HepG2 (cell line): Measurements from ENCODE around the gene ACAP1. TPM values are rescaled to one million over a fixed set of nuclear protein-coding genes. Genes with fewer than 3 reads are reported as not detected.

Experiments used
- ATAC-seq: fragments of 200-7000 bp; cut with Tn5 transposase; 3 replicates; pipeline ENCODE4 v1.9.1; 2020; ENCODE audit warnings: mild to moderate bottlenecking, moderate library complexity
- BruUV-seq: library from RNA; stranded (reverse); fragments of 400-500 nt; replicated peaks from 2 replicates; lab custom pipeline; 2021; lab: Mats Ljungman, UMichigan
- CTCF ChIA-PET: fragments of 300-600 bp; formaldehyde crosslinking; extraction: SDS; loops from one replicate; lab custom pipeline; 2021; ENCODE audit warnings: low total read pairs, inconsistent platforms, low intra/inter-chr PET ratio; lab: Yijun Ruan, JAX
- POLR2A ChIA-PET: fragments of 350-600 bp; sonication (Branson Sonifier 250); formaldehyde crosslinking; loops from one replicate; lab custom pipeline; 2020; ENCODE audit warnings: antibody characterized with exemption, inconsistent platforms; lab: Yijun Ruan, JAX
- DNase-seq: peaks from one replicate; pipeline ENCODE4 v3.0.0-alpha.2; 2015; ENCODE audit warnings: low spot score
- FAIRE-seq: peaks from 3 replicates; lab custom pipeline; 2011; peaks lifted over from hg19 to GRCh38; lab: Jason Lieb, UNC
- H2AFZ ChIP-seq: one replicate; pipeline ENCODE4 v1.6.1; 2011; ENCODE audit warnings: low read length, inconsistent platforms
- H3K27ac ChIP-seq: fragments of 300-600 bp; 3 replicates; pipeline ENCODE4 v1.8.0; 2011; ENCODE audit warnings: mixed run types, mild to moderate bottlenecking, mixed read lengths, low read length, inconsistent platforms; ENCODE audit not compliant: insufficient read depth; ENCODE audit errors: extremely low read length
- H3K27me3 ChIP-seq, 2 experiments: fragments of 200-600 bp in 1 of 2; 2 replicates in 1 of 2; 3 replicates in 1 of 2; pipeline versions ENCODE4 v1.6.0 to v1.8.0; 2011; ENCODE audit warnings: low read length in 2 of 2, mild to moderate bottlenecking in 2 of 2, moderate library complexity in 2 of 2, inconsistent platforms in 1 of 2; ENCODE audit not compliant: insufficient read depth in 2 of 2, control insufficient read depth in 1 of 2
- H3K36me3 ChIP-seq, 2 experiments: fragments of 200-600 bp in 1 of 2; replicated peaks in 1 of 2; 2 replicates in 1 of 2; 3 replicates in 1 of 2; pipeline versions ENCODE4 v1.5.1 to v1.8.0; 2011; ENCODE audit warnings: low read length in 2 of 2, inconsistent platforms in 1 of 2; ENCODE audit not compliant: insufficient read depth in 2 of 2, control insufficient read depth in 1 of 2
- H3K4me1 ChIP-seq: 2 replicates; pipeline ENCODE4 v1.5.1; 2012; ENCODE audit warnings: low read length, inconsistent platforms; ENCODE audit not compliant: insufficient read depth
- H3K4me2 ChIP-seq: 2 replicates; pipeline ENCODE4 v1.6.0; 2011; ENCODE audit warnings: low read depth, low read length, inconsistent platforms
- H3K4me3 ChIP-seq, 3 experiments: fragments of 200-600 bp in 1 of 3; sonication (generic), shearing (Covaris generic) in 1 of 3; replicated peaks in 1 of 3; 2 replicates each; pipeline ENCODE4 v1.5.1; 2011 to 2016; ENCODE audit warnings: low read length in 3 of 3, inconsistent platforms in 2 of 3, low read depth in 2 of 3, mild to moderate bottlenecking in 2 of 3, control low read depth in 1 of 3, mixed read lengths in 1 of 3; ENCODE audit not compliant: insufficient read depth in 1 of 3
- H3K79me2 ChIP-seq: one replicate; pipeline ENCODE4 v1.6.1; 2011; ENCODE audit warnings: low read length, inconsistent platforms; ENCODE audit not compliant: insufficient read depth
- H3K9ac ChIP-seq: 2 replicates; pipeline ENCODE4 v1.6.0; 2011; ENCODE audit warnings: mild to moderate bottlenecking, low read depth, low read length, inconsistent platforms; ENCODE audit not compliant: insufficient read depth
- H3K9me3 ChIP-seq: 2 replicates; pipeline ENCODE4 v1.5.1; 2012; ENCODE audit warnings: mild to moderate bottlenecking, low read length
- H4K20me1 ChIP-seq: 2 replicates; pipeline ENCODE4 v1.6.0; 2011; ENCODE audit warnings: inconsistent platforms, mild to moderate bottlenecking, low read length, moderate library complexity; ENCODE audit not compliant: insufficient read depth
- ATF7 ChIP-seq, 2 experiments: fragments of 450-650 bp in 1 of 2; sonication (generic) in 1 of 2; formaldehyde crosslinking in 1 of 2; IDR thresholded peaks; 2 replicates each; pipeline versions ENCODE4 v1.4.0 to v1.6.1; 2016 to 2020; ENCODE audit warnings: antibody characterized with exemption in 1 of 2, mild to moderate bottlenecking in 1 of 2, missing genetic modification reagents in 1 of 2
- GABPB1 ChIP-seq: IDR thresholded peaks from 2 replicates; pipeline ENCODE4 v1.6.1; 2016; ENCODE audit warnings: mild to moderate bottlenecking, missing genetic modification reagents, moderate library complexity, missing compliant biosample characterization
- KDM4B ChIP-seq: sonication (generic); formaldehyde crosslinking; IDR thresholded peaks from 2 replicates; pipeline ENCODE4 v1.4.0; 2020; ENCODE audit warnings: missing genetic modification reagents
- MAZ ChIP-seq, 2 experiments: sonication (generic) in 1 of 2; formaldehyde crosslinking in 1 of 2; IDR thresholded peaks; 2 replicates each; pipeline versions ENCODE4 v1.5.0 to v1.6.1; 2012 to 2020; ENCODE audit warnings: low read depth in 2 of 2, mild to moderate bottlenecking in 2 of 2, borderline replicate concordance in 1 of 2, improper control_type of control experiment in 1 of 2, low read length in 1 of 2, missing genetic modification reagents in 1 of 2, moderate library complexity in 1 of 2
- NFKBIZ ChIP-seq: IDR thresholded peaks from 2 replicates; pipeline ENCODE4 v1.6.1; 2018; ENCODE audit warnings: missing genetic modification reagents, missing compliant biosample characterization
- NR2C2 ChIP-seq: sonication (generic); formaldehyde crosslinking; IDR thresholded peaks from 2 replicates; pipeline ENCODE4 v1.4.0; 2020; ENCODE audit warnings: missing genetic modification reagents, mild to moderate bottlenecking, moderate library complexity, borderline replicate concordance
- RBM39 ChIP-seq: fragments of 200-400 bp; formaldehyde crosslinking; IDR thresholded peaks from one replicate; pipeline ENCODE4 v1.6.1; 2018; ENCODE audit warnings: antibody characterized with exemption, mild to moderate bottlenecking, low read depth, low read length; ENCODE audit not compliant: poor library complexity, severe bottlenecking
- SNAI1 ChIP-seq: sonication (generic); formaldehyde crosslinking; IDR thresholded peaks from 2 replicates; pipeline ENCODE4 v1.5.0; 2020; ENCODE audit warnings: mild to moderate bottlenecking, missing genetic modification reagents, borderline replicate concordance
- SP1 ChIP-seq, 2 experiments: fragments of 450-650 bp in 1 of 2; sonication (generic) in 1 of 2; formaldehyde crosslinking in 1 of 2; IDR thresholded peaks; 2 replicates each; pipeline versions ENCODE4 v1.4.0 to v1.6.1; 2016 to 2020; ENCODE audit warnings: missing genetic modification reagents in 1 of 2
- TAF1 ChIP-seq: sonication (generic); formaldehyde crosslinking; IDR thresholded peaks from 2 replicates; pipeline ENCODE4 v1.4.0; 2020; ENCODE audit warnings: missing genetic modification reagents
- TAF15 ChIP-seq: fragments of 200-400 bp; formaldehyde crosslinking; IDR thresholded peaks from one replicate; pipeline ENCODE4 v1.6.1; 2018; ENCODE audit warnings: mild to moderate bottlenecking, low read depth, low read length; ENCODE audit not compliant: poor library complexity, severe bottlenecking
- TSC22D2 ChIP-seq: sonication (generic); formaldehyde crosslinking; IDR thresholded peaks from 2 replicates; pipeline ENCODE4 v1.5.1; 2020; ENCODE audit warnings: missing genetic modification reagents, mild to moderate bottlenecking, borderline replicate concordance
- ZNF326 ChIP-seq: sonication (generic); formaldehyde crosslinking; IDR thresholded peaks from 2 replicates; pipeline ENCODE4 v1.4.0; 2020; ENCODE audit warnings: missing genetic modification reagents, borderline replicate concordance
- ZNF691 ChIP-seq: sonication (generic); formaldehyde crosslinking; IDR thresholded peaks from 2 replicates; pipeline ENCODE4 v1.4.0; 2020; ENCODE audit warnings: missing genetic modification reagents, low read depth, mild to moderate bottlenecking, borderline replicate concordance
- ZNF777 ChIP-seq: sonication (generic); formaldehyde crosslinking; IDR thresholded peaks from 2 replicates; pipeline ENCODE4 v1.4.0; 2020; ENCODE audit warnings: missing genetic modification reagents
- WGBS: methylation state at CpG from one replicate; pipeline ENCODE4 v1.1.6; 2017; ENCODE audit warnings: low lambda C conversion rate; 5-methylcytosine and 5-hydroxymethylcytosine counted together
- in situ Hi-C: cut with HindIII; loops from 2 replicates; pipeline ENCODE4 v1.10.0; 2017; ENCODE audit warnings: low pct_unique_long_range_greater_than_20kb; ENCODE audit not compliant: extremely low pct_ligation_motif_present
- intact Hi-C: fragments of 100-400 bp; cut with micrococcal nuclease; formaldehyde crosslinking; loops from one replicate; pipeline ENCODE4 v1.10.0; 2022; ENCODE audit not compliant: unreplicated experiment
- polyA plus RNA-seq, 8 experiments: library from polyadenylated mRNA; depleted of rRNA in 3 of 8; stranded (reverse) in 7 of 8; unstranded in 1 of 8; fragments of >200 nt; fragmentation: Illumina TruSeq in 4 of 8; extraction: Trizol in 4 of 8; gene quantifications; 2 replicates each; pipeline versions ENCODE4 v1.2.1 to v1.2.3, GENCODE V29; 2011 to 2016; ENCODE audit warnings: low read depth in 4 of 8, missing spikeins in 1 of 8, mixed read lengths in 1 of 8; ENCODE audit not compliant: insufficient read depth in 1 of 8
- total RNA-seq, 5 experiments: library from RNA; depleted of rRNA; stranded (reverse); fragments of >200 nt; fragmentation: Illumina TruSeq; extraction: Trizol; gene quantifications; 2 replicates each; pipeline ENCODE4 v1.2.3, GENCODE V29; 2016; ENCODE audit warnings: low read depth in 1 of 5
- TF ChIP-seq, protein P1 (sequence below): sonication (generic); formaldehyde crosslinking; IDR thresholded peaks from 2 replicates; pipeline ENCODE4 v1.5.0; 2020; ENCODE audit warnings: missing genetic modification reagents

ACAP1 gene
- total and polyA plus RNA-seq, 2 of the 13 experiments (the other 11 are each of a cell fraction or from before 2014, with no cell fraction given) = 1.3 to 2.5 TPM

DNA sequence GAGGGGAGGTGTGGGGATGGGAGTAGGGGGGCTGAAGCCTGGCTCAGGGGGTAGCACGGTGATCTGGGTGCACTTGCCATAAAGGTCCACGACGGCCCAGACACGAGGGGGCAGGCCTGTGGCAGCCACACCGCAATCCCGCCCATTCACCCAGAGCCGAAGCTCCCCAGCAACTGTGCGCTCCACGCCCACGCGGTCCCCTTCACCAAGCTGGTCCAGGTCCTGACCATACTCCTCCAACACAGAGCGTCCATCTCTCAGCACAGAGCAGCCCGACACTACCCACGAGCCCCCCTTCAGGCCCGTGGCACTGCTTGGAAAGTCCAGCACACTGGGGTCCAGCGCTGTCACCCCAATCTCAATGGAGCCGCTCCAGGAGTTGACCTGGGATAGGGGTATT is 8.8 kb upstream of the ACAP1 start:
- no TSS peak for BruUV-seq
- FAIRE-seq = no peak
- no peak for DNase-seq
- ChIA-PET POLR2A (no interaction called here), CTCF (no interaction called here)
- no peak for TF ChIP-seq RBM39
- no peak for TF ChIP-seq TSC22D2 (CRISPR knock-in tag)
- TF ChIP-seq KDM4B (CRISPR knock-in tag) = no peak
- TF ChIP-seq, protein P1, sequence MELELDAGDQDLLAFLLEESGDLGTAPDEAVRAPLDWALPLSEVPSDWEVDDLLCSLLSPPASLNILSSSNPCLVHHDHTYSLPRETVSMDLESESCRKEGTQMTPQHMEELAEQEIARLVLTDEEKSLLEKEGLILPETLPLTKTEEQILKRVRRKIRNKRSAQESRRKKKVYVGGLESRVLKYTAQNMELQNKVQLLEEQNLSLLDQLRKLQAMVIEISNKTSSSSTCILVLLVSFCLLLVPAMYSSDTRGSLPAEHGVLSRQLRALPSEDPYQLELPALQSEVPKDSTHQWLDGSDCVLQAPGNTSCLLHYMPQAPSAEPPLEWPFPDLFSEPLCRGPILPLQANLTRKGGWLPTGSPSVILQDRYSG (CRISPR knock-in tag) = no peak
- TF ChIP-seq NFKBIZ (CRISPR knock-in tag) = no peak
- TF ChIP-seq SP1 (IDR thresholded peaks at IDR 0.05) = no peak
- no peak for TF ChIP-seq SP1 (CRISPR knock-in tag; IDR thresholded peaks at IDR 0.05)
- TF ChIP-seq, all 625 proteins: peak for 0
- no peaks in the 10 kb centered on the region for H4K20me1 ChIP-seq
- 0 out of 2 replicates have a peak overlapping the region, but pooled peaks have one; percentile 83 for H3K9ac ChIP-seq
- no peak overlapping the region for H2AFZ ChIP-seq
- in situ Hi-C loops = no loop called here
- H3K4me3 ChIP-seq = peak overlapping the region in 1 of 3 experiments; percentile 8; a peak in 2 of 6 replicates
- H3K9me3 ChIP-seq = no peaks in the 10 kb centered on the region
- H3K36me3 ChIP-seq = peaks cover 13 to 35% of the 10 kb centered on the region in 2 experiments
- no peak overlapping the region for H3K27ac ChIP-seq
- no peak for ATAC-seq
- intact Hi-C loops = no loop called here
- H3K4me1 ChIP-seq = peaks cover 24% of the 10 kb centered on the region
- 0 out of 2 replicates have a peak overlapping the region, but pooled peaks have one; percentile 6 for H3K4me2 ChIP-seq
- 99% methylated on average over 12 of the region's 17 CpGs for WGBS
- H3K79me2 ChIP-seq = peaks cover 12% of the 10 kb centered on the region
- H3K27me3 ChIP-seq = peaks cover 0 to 4% of the 10 kb centered on the region in 2 experiments; a peak in 2 of 5 replicates

DNA sequence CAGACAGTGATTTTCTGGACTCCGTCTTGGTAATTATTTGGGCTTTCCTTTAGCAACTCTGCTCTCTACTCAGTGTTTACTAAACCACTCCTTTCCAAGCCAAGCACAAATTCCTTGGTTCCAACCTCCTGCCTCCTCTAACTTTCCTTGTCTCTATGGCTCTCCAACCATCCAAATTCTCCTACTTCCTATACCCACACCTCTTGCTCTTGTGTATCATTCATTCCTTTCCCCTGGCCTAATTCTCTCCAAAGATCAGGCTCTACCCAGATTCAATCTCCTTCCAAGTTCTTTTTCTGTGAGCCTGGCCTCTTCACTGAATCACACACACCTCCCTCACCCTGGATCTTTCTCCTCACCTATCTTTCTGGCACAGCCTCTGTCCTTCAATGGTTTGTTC is 8.3 kb upstream of the ACAP1 start:
- peaks cover 0 to 4% of the 10 kb centered on the region in 2 experiments; a peak in 2 of 5 replicates for H3K27me3 ChIP-seq
- POLR2A ChIA-PET = interaction anchor here (2.6 to 2.7 kb wide), 2 partner anchors 14 to 16 kb away, joined by 25 to 47 read pairs; partner anchors contain the start of gene GPS2
- peaks cover 11 to 30% of the 10 kb centered on the region in 2 experiments for H3K36me3 ChIP-seq
- no peak overlapping the region for H3K27ac ChIP-seq
- no TSS peak for BruUV-seq
- FAIRE-seq (no peak), ATAC-seq (no peak), DNase-seq (no peak)
- H3K4me3 ChIP-seq = peak overlapping the region in 2 of 3 experiments; percentile 90 to 97; a peak in 3 of 6 replicates
- H3K4me1 ChIP-seq = peaks cover 24% of the 10 kb centered on the region
- intact Hi-C loops = loop anchor here (2.0 kb wide), 1 partner anchor 23 kb away; no protein-coding TSS in a partner anchor
- no peak overlapping the region for H2AFZ ChIP-seq
- peaks cover 12% of the 10 kb centered on the region for H3K79me2 ChIP-seq
- no peaks in the 10 kb centered on the region for H4K20me1 ChIP-seq
- peak overlapping the region; percentile 83 for H3K9ac ChIP-seq
- 100% methylated on average over 1 of the region's 1 CpG for WGBS
- H3K4me2 ChIP-seq = peak overlapping the region; percentile 91
- in situ Hi-C loops = no loop called here
- H3K9me3 ChIP-seq = no peaks in the 10 kb centered on the region
- CTCF ChIA-PET = no interaction called here
- TF ChIP-seq NR2C2 (CRISPR knock-in tag) (no peak), SNAI1 (CRISPR knock-in tag) (no peak), ATF7 (IDR thresholded peaks at IDR 0.05) (no peak), ATF7 (CRISPR knock-in tag; IDR thresholded peaks at IDR 0.05) (no peak), GABPB1 (CRISPR knock-in tag) (no peak), ZNF326 (CRISPR knock-in tag) (no peak), ZNF777 (CRISPR knock-in tag) (no peak), ZNF691 (CRISPR knock-in tag) (no peak), TAF15 (no peak), TAF1 (CRISPR knock-in tag) (no peak), MAZ (IDR thresholded peaks at IDR 0.05; ENCODE audit: borderline replicate concordance, low read depth, low read length) (no peak), MAZ (CRISPR knock-in tag; IDR thresholded peaks at IDR 0.05; ENCODE audit: low read depth) (no peak)
